OCI-LY7 (cell line): Measurements from ENCODE around the gene SEPTIN6. TPM values are rescaled to one million over a fixed set of nuclear protein-coding genes. Genes with fewer than 3 reads are reported as not detected.

Experiments used
- BruUV-seq: library from RNA; stranded (reverse); fragments of 400-500 nt; replicated peaks from 2 replicates; lab custom pipeline; 2021; lab: Mats Ljungman, UMichigan
- CTCF ChIA-PET: fragments of 300-600 bp; sonication (Branson Sonifier 250); formaldehyde crosslinking; loops from one replicate; lab custom pipeline; 2022; ENCODE audit warnings: antibody characterized with exemption; ENCODE audit not compliant: unreplicated experiment; lab: Charles Lee
- POLR2A ChIA-PET: fragments of 300-600 bp; sonication (Branson Sonifier 250); formaldehyde crosslinking; loops from one replicate; lab custom pipeline; 2022; ENCODE audit warnings: antibody characterized with exemption; lab: Charles Lee
- DNase-seq: peaks from one replicate; pipeline ENCODE4 v3.0.0-alpha.2; 2015; ENCODE audit warnings: low spot score
- H2AFZ ChIP-seq: fragments of 200-600 bp; sonication (generic), shearing (Covaris generic); 2 replicates; pipeline ENCODE4 v1.6.1; 2014; ENCODE audit warnings: mild to moderate bottlenecking, antibody characterized with exemption, low read length, moderate library complexity
- H3K27ac ChIP-seq: fragments of 200-600 bp; sonication (generic); 2 replicates; pipeline ENCODE4 v1.5.1; 2014; ENCODE audit warnings: mixed run types, low read depth, mild to moderate bottlenecking, moderate library complexity, low read length, inconsistent platforms; ENCODE audit not compliant: poor library complexity, severe bottlenecking
- H3K36me3 ChIP-seq: fragments of 200-600 bp; sonication (generic); 2 replicates; pipeline ENCODE4 v1.6.1; 2014; ENCODE audit warnings: mild to moderate bottlenecking, antibody characterized with exemption, low read length, moderate library complexity, mixed read lengths; ENCODE audit not compliant: insufficient read depth
- H3K4me1 ChIP-seq: fragments of 200-600 bp; sonication (generic); 2 replicates; pipeline ENCODE4 v1.5.1; 2014; ENCODE audit warnings: mild to moderate bottlenecking, low read length; ENCODE audit not compliant: insufficient read depth, poor library complexity, severe bottlenecking
- H3K4me2 ChIP-seq: fragments of 200-600 bp; sonication (generic); 2 replicates; pipeline ENCODE4 v1.6.1; 2014; ENCODE audit warnings: mild to moderate bottlenecking, low read length
- H3K4me3 ChIP-seq: fragments of 200-600 bp; sonication (generic); 2 replicates; pipeline ENCODE4 v1.5.1; 2014; ENCODE audit warnings: mild to moderate bottlenecking, low read depth, low read length; ENCODE audit not compliant: poor library complexity, severe bottlenecking
- H3K79me2 ChIP-seq: fragments of 200-600 bp; sonication (generic); 2 replicates; pipeline ENCODE4 v1.6.1; 2016; ENCODE audit warnings: low read depth, mild to moderate bottlenecking, low read length, moderate library complexity, mixed read lengths; ENCODE audit not compliant: insufficient read depth
- H3K9me2 ChIP-seq: fragments of 200-600 bp; sonication (generic); 2 replicates; pipeline ENCODE4 v1.6.1; 2016; ENCODE audit warnings: mild to moderate bottlenecking, low read length, mixed read lengths; ENCODE audit not compliant: insufficient read depth
- H3K9me3 ChIP-seq: fragments of 200-600 bp; sonication (generic); 2 replicates; pipeline ENCODE4 v1.6.1; 2014; ENCODE audit warnings: mild to moderate bottlenecking, mixed run types, low read length, mixed read lengths
- H4K20me1 ChIP-seq: fragments of 200-600 bp; sonication (generic); 2 replicates; pipeline ENCODE4 v1.6.1; 2014; ENCODE audit warnings: mild to moderate bottlenecking, antibody characterized with exemption, low read length, moderate library complexity, mixed read lengths; ENCODE audit not compliant: insufficient read depth
- EZH2phosphoT487 ChIP-seq: fragments of 200-600 bp; sonication (generic); IDR thresholded peaks from 2 replicates; pipeline ENCODE4 v1.6.1; 2018; ENCODE audit warnings: low read depth, borderline replicate concordance, mild to moderate bottlenecking, mixed run types, antibody characterized with exemption, low read length, moderate library complexity, mixed read lengths
- intact Hi-C: fragments of 100-400 bp; cut with micrococcal nuclease; formaldehyde crosslinking; loops from one replicate; pipeline ENCODE4 v1.10.0; 2022; ENCODE audit not compliant: unreplicated experiment
- total RNA-seq, 2 experiments: library from RNA; depleted of rRNA in 1 of 2; stranded (reverse); fragments of >200 nt in 1 of 2; shearing (Covaris generic) in 1 of 2; gene quantifications; 2 replicates each; pipeline ENCODE4 v1.2.3, GENCODE V29; 2014 to 2022
- TF ChIP-seq, protein P1 (sequence below): fragments of 200-600 bp; sonication (generic); conservative IDR thresholded peaks from 2 replicates; pipeline ENCODE4 v1.5.1; 2014; ENCODE audit warnings: mild to moderate bottlenecking, antibody characterized with exemption, low read length, moderate library complexity, mixed read lengths

The SEPTIN6 gene
- total RNA-seq, 2 experiments from 2014 or later, result 145 to 216 TPM

DNA sequence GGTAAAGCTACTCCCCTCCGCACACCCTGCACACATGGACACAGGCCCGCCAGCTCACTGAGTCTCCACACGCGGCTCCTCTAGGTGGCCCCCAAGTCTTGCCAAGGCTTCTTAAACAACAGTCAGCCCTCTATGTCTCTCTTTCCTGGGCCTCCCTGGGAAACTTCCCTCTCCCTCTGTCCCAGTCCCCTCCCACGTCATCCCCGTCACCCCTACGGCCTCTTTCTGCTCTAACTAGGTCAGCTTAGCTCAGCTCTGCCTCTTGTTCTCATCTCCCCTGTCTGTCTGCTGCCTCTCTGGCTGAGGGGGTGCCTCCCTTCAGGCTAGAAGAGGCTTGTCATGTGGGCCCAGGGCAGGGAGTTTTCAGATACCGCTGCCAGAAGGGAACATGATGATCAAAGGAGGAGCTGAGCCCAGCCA, 38.8 kb downstream of the SEPTIN6 start:
- ChIA-PET POLR2A (no interaction called here), CTCF (no interaction called here)
- Histone ChIP-seq H3K27ac (no peak overlapping the region), H3K36me3 (peaks cover 82% of the 10 kb centered on the region), H3K79me2 (no peaks in the 10 kb centered on the region), H2AFZ (no peak overlapping the region), H3K4me1 (no peaks in the 10 kb centered on the region), H3K9me2 (no peaks in the 10 kb centered on the region), H3K4me2 (no peak overlapping the region), H3K4me3 (no peak overlapping the region), H3K9me3 (no peaks in the 10 kb centered on the region), H4K20me1 (no peaks in the 10 kb centered on the region)
- DNase-seq, result no peak
- intact Hi-C loops, result no loop called here
- BruUV-seq, result no TSS peak
- no peak for TF ChIP-seq EZH2phosphoT487
- TF ChIP-seq, protein P1, sequence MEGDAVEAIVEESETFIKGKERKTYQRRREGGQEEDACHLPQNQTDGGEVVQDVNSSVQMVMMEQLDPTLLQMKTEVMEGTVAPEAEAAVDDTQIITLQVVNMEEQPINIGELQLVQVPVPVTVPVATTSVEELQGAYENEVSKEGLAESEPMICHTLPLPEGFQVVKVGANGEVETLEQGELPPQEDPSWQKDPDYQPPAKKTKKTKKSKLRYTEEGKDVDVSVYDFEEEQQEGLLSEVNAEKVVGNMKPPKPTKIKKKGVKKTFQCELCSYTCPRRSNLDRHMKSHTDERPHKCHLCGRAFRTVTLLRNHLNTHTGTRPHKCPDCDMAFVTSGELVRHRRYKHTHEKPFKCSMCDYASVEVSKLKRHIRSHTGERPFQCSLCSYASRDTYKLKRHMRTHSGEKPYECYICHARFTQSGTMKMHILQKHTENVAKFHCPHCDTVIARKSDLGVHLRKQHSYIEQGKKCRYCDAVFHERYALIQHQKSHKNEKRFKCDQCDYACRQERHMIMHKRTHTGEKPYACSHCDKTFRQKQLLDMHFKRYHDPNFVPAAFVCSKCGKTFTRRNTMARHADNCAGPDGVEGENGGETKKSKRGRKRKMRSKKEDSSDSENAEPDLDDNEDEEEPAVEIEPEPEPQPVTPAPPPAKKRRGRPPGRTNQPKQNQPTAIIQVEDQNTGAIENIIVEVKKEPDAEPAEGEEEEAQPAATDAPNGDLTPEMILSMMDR, result no peak

DNA sequence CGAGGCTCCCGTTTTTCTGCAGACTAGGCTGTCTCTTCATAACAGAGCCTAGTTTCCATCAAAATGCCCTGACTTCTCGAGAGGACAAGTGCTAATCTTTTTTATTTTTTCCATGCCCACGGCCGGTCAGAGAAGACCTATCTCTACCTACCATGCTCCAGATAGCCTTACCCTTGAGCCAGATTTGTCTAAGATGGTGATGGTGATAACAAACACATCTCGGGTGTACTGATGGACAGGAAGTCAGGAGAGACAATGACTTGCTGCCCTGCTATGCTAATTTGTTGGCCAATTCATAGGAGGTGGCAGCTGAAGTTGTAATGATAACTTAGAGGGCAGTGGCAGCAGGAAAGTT, 44.6 kb downstream of the SEPTIN6 start:
- Histone ChIP-seq H3K4me1 (no peaks in the 10 kb centered on the region), H3K4me2 (no peak overlapping the region), H4K20me1 (no peaks in the 10 kb centered on the region), H2AFZ (no peak overlapping the region), H3K9me2 (no peaks in the 10 kb centered on the region), H3K4me3 (no peak overlapping the region), H3K36me3 (peaks cover 83% of the 10 kb centered on the region), H3K27ac (no peak overlapping the region), H3K79me2 (no peaks in the 10 kb centered on the region), H3K9me3 (no peaks in the 10 kb centered on the region)
- BruUV-seq, result no TSS peak
- DNase-seq, result no peak
- no peak for TF ChIP-seq EZH2phosphoT487
- TF ChIP-seq, protein P1, result no peak
- intact Hi-C loops, result no loop called here
- POLR2A ChIA-PET, result interaction anchor here (0.6 kb wide), 1 partner anchor 35 kb away, joined by 3 read pairs; no protein-coding TSS in a partner anchor
- CTCF ChIA-PET, result no interaction called here

DNA sequence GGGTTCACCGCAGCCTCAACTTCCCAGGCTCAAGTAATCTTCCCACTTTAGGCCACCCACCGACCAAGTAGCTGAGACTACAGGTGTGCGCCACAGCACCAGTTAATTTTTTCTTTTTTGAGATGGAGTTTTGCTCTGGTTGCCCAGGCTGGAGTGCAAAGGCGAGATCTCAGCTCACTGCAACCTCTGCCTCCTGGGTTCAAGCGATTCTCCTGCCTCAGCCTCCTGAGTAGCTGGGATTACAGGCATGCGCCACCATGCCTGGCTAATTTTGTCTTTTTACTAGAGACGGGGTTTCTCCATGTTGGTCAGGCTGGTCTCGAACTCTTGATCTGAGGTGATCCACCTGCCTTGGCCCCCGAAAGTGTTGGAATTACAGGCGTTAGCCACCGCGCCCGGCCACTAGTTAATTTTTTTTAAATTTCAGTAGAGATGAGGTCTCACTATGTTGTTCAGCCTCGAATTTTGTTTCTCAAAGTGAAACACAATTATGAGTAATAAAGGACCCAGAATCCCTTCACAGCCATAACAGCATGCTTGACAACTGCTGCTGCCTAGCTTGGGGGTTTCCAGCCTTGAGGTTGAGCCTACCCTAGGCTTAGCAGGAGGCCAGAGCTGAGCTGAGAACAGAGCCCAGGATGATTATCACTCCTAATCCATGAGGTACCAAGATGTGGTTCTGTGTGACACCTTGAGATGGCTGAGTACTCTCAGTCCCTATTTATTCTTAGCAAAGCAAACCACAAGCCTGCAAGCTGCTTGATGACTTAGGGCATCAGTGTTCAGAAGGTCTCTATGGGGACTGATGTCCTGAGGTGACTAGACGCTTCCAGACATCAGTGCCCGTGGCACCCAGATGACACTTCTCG, 45.2 kb downstream of the SEPTIN6 start:
- DNase-seq, result no peak
- TF ChIP-seq, protein P1, result no peak
- TF ChIP-seq EZH2phosphoT487, result no peak
- BruUV-seq, result no TSS peak

More for the DNA sequence above, 45.2 kb downstream of the SEPTIN6 start:
- H3K4me2 ChIP-seq, result no peak overlapping the region
- no peaks in the 10 kb centered on the region for H3K4me1 ChIP-seq
- ChIA-PET CTCF (no interaction called here), POLR2A (interaction anchor here (0.6 to 1.3 kb wide), 4 partner anchors 10 to 35 kb away, joined by 3 to 5 read pairs (median 3); no protein-coding TSS in a partner anchor)
- H3K4me3 ChIP-seq, result no peak overlapping the region
- H3K79me2 ChIP-seq, result no peaks in the 10 kb centered on the region
- no peaks in the 10 kb centered on the region for H4K20me1 ChIP-seq
- H3K27ac ChIP-seq, result no peak overlapping the region
- no peak overlapping the region for H2AFZ ChIP-seq
- no peaks in the 10 kb centered on the region for H3K9me2 ChIP-seq
- intact Hi-C loops, result no loop called here
- H3K9me3 ChIP-seq, result no peaks in the 10 kb centered on the region
- H3K36me3 ChIP-seq, result peaks cover 83% of the 10 kb centered on the region
